ENCODE results near the gene MATN4. TPM values are rescaled to one million over a fixed set of nuclear protein-coding genes. Genes with fewer than 3 reads are reported as not detected.

Gene MATN4
- total and polyA plus RNA-seq, 12 donors = 0.06 to 0.37 (median 0.16) TPM; not detected in 8

DNA sequence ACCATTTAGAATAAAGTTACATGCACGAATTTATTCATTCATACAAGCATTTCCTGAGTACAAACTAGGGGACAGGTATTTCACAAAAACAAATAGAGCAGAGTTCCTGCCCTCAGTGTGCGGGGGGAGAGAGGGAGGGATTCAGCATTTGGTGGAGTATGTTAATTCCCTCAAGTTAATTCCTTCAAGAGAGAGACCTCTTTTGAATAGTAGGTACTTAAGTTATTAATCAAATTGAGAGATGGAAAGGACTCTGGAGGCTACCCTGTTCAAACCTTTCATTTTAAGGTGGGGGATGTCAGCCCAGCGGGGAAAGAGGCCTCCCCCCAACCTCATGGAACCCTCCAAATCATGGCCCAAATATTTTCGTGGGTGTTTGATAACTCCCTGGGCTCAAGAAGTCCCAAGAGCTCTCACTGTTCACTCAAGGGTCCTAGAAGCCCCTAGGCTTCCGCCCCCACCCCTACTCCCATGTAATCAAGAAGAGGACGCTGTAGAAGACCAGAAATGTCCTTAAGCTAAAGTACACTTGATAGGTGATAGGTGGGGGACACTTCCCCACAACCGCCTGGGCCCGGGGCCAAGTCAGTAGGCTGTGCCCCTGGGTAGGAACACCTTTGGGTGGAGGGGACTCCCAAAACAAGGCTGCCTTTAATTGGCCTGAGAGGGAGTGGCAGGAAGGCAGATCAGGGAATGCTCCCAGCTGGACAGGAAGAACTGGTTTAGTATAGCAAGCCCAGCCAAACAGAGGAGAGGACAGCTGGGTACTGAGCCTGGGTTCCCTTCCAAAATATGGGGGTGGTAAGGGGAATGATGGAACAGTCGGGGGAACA is 37.2 kb upstream of the MATN4 start:
- TF ChIP-seq, protein P1, sequence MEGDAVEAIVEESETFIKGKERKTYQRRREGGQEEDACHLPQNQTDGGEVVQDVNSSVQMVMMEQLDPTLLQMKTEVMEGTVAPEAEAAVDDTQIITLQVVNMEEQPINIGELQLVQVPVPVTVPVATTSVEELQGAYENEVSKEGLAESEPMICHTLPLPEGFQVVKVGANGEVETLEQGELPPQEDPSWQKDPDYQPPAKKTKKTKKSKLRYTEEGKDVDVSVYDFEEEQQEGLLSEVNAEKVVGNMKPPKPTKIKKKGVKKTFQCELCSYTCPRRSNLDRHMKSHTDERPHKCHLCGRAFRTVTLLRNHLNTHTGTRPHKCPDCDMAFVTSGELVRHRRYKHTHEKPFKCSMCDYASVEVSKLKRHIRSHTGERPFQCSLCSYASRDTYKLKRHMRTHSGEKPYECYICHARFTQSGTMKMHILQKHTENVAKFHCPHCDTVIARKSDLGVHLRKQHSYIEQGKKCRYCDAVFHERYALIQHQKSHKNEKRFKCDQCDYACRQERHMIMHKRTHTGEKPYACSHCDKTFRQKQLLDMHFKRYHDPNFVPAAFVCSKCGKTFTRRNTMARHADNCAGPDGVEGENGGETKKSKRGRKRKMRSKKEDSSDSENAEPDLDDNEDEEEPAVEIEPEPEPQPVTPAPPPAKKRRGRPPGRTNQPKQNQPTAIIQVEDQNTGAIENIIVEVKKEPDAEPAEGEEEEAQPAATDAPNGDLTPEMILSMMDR (IDR thresholded peaks at IDR 0.05) = no peak
- no peak for TF ChIP-seq POLR2A (IDR thresholded peaks at IDR 0.05)
- DNase-seq = peak in 1 of 7 donors; percentile 39
- peak overlapping the region; percentile 63 to 98 (median 94) for H3K27ac ChIP-seq
- 66 to 82% (median 72%) methylated on average over 9 of the region's 9 CpGs for WGBS, 4 donors
- H3K4me3 ChIP-seq = no peak overlapping the region
- no peaks in the 10 kb centered on the region for H3K27me3 ChIP-seq
- no peaks in the 10 kb centered on the region for H3K9me3 ChIP-seq (replicated peaks in 1 of 3)
- peaks cover 67 to 72% of the 10 kb centered on the region in 2 donors for H3K4me1 ChIP-seq (replicated peaks in 1 of 2)
- H3K36me3 ChIP-seq (replicated peaks in 1 of 2) = no peaks in the 10 kb centered on the region
- intact Hi-C loops (cut with DNase I) = no loop called here

DNA sequence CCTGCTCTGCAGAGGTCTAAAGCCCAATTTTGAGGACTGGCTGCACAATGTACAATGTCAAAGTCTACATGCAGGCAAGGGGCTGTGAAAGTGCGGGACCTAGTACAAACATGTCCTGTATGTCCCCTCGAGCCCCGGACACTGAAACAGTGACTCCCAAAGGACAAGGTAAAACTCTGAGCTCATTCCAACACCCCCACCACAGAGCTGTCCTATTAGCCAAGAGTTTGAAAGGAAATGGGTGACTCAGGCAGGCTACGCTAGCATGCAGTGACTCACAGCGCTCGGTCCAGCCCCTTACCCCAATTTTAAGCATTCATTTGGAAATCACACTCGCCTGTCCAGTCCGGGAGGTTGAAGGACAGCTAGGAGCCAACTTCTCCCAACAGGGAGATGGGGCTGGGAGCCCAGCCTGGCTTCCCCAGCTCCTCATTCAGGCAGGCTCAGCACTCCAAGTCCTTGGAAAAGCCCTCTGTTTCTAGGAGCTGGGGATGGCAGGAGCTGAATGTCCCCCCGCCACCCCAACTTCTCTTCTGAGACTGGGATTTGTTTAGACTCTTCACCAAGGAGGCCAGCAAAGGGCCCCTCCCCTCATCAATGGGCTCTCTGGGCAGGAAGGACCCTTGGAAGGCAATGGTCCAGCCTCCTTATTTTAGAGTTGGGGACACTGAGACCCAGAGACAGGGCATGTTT is 36.2 kb upstream of the MATN4 start:
- peak; percentile 84 to 96 (median 93) for DNase-seq
- H3K4me1 ChIP-seq (replicated peaks in 1 of 2) = peaks cover 76 to 82% of the 10 kb centered on the region in 2 donors
- peak overlapping the region; percentile 87 to 98 (median 94) for H3K27ac ChIP-seq
- H3K36me3 ChIP-seq (replicated peaks in 1 of 2) = no peaks in the 10 kb centered on the region
- H3K4me3 ChIP-seq = peak overlapping the region in 1 of 4 donors; percentile 41
- intact Hi-C loops (cut with DNase I) = no loop called here
- WGBS, 4 donors = 25 to 33% (median 27%) methylated on average over 8 to 9 of the region's 9 CpGs
- TF ChIP-seq, protein P1 (IDR thresholded peaks at IDR 0.05) = no peak
- peak; percentile 66 to 96 for TF ChIP-seq POLR2A (IDR thresholded peaks at IDR 0.05)
- no peaks in the 10 kb centered on the region for H3K9me3 ChIP-seq (replicated peaks in 1 of 3)
- no peaks in the 10 kb centered on the region for H3K27me3 ChIP-seq

- WGBS, 4 donors = 46 to 70% (median 54%) methylated on average over 6 of the region's 6 CpGs
- no peaks in the 10 kb centered on the region for H3K27me3 ChIP-seq
- H3K4me1 ChIP-seq (replicated peaks in 1 of 2) = peaks cover 82 to 88% of the 10 kb centered on the region in 2 donors
- TF ChIP-seq, protein P1 (IDR thresholded peaks at IDR 0.05) = no peak
- TF ChIP-seq POLR2A (IDR thresholded peaks at IDR 0.05) = no peak
- DNase-seq = peak in 1 of 7 donors; percentile 37
- H3K36me3 ChIP-seq (replicated peaks in 1 of 2) = no peaks in the 10 kb centered on the region
- H3K27ac ChIP-seq = peak overlapping the region; percentile 87 to 98 (median 94)
- H3K9me3 ChIP-seq (replicated peaks in 1 of 3) = no peaks in the 10 kb centered on the region
- intact Hi-C loops (cut with DNase I) = no loop called here
- peak overlapping the region in 1 of 4 donors; percentile 41 for H3K4me3 ChIP-seq
Observed at GRCh38 chr20:45343532-45344167, 35.6 kb upstream of the MATN4 start.

Data from adrenal gland (tissue), 12 donors.